ENCODE measurements around the gene USP24.

DNA sequence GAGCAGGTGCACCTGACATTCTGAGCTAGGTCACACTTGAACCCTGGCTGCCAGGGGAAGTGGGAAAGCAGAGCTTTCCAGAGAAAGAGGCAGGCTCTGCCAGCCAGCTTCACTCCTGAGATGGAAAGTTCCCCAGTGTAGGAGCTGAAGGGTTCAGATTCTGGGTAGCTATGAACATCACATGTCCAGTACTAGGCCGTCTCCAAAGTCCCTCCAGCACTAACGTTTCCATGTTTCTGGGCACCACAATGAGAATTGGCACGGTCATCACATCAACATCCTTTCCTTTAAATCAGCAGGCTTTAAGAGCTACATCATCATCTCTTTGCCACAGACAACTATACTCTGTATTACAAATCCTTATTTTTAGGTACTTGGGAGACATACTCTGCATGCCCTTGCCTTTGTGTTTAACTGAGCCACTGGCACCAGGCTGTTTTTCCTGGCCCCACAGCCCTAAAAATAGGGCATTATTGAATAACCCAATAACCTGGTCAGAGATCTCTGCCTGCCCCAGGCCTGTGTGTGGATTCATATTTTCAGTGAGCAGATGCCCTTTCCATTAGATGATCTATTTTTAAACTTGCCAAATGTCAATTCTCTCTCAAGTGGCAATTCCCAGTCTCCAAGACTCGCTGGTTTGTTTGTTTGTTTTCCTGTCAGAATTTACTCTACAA, 35.4 kb upstream of the USP24 start:
- TF ChIP-seq CTCF (IDR thresholded peaks at IDR 0.05) (no peak), POLR2A (IDR thresholded peaks at IDR 0.05) (no peak)
